Measurements from ENCODE around the gene LRRC18. TPM values are rescaled to one million over a fixed set of nuclear protein-coding genes. Genes with fewer than 3 reads are reported as not detected.
A peak's percentile ranks its signal among the peaks of the same experiment; 100 is the strongest.

LRRC18 gene
- total RNA-seq, 1 donor from 2014 or later = not detected

DNA sequence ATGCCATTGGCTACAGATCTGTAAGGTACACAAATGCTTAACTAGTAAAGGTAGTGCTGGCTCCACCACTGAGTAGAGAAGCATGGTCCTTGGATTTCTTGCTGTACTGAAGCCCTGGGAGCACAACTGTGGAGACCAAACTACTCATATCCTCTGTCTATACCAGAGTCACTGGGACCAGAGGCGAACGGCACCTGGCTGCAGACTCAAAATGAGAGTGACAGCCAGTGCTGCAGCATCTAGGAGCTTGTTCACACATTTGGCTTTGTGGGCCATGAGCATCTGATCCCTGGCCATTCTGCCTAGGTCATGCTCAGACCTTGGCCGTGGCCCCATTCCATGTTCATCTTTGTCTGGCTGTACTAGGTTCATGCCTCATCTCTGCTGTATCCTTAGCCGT lies 31.9 kb downstream of the LRRC18 start:
- no peak for DNase-seq (ENCODE audit: low spot score)

DNA sequence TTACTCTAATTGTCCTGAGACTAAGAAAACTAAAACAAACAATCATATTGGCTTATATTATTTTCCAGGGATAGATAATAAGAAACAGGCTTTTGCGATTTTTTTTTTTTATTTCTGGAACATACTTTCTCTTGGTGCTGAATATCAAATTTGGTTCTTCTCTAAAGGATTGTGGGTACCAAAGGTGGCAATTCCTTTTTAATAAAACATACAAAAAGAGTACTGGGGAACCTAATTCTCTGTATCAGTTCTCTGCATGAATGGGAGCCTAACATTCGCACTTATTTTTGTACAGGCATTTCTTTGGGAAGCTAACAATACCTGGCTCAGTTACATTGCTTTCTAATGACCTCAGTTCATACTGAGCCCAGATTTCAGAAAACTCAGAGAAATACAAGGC lies 32.8 kb downstream of the LRRC18 start:
- DNase-seq (ENCODE audit: low spot score) = no peak

DNA sequence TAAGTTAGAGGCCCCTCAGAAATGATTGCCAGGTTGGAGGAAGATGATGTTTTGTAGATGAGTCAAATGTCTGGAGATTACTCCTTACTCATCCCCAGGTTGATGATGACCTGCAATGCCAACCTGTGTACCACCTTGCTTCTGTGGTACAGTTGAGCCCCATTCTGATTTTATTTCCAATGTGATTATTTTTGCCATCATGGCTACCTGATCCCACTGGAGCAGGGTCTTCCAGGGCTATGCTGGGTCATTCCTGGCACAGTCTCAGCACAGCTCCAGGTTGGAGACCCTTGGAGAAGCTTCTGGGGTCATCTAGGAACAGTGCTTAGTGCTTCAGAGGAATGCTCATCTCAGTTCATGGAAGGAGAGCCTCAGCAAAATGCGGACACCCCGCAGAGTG lies 34.3 kb downstream of the LRRC18 start:
- DNase-seq (ENCODE audit: low spot score) = no peak

DNA sequence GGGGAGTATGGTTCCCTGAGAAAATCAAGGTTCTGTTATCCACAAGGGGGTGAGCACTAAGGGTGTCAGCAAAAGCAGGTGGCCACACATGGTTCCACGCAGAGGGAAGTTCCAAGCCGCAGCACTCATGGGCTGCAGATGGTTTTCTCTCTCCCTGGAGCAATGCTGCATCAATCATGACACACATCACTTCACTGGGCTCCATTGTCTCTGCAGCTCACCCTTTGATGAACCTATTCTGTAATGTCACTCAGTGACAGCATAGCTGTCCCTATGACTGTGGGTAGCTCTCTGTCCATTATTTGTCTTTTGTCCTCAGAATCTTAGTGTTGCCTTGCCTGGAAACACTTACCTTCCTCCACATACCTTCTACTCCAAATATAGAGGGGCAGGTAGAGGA lies 34.8 kb downstream of the LRRC18 start:
- no peak for DNase-seq (ENCODE audit: low spot score)

DNA sequence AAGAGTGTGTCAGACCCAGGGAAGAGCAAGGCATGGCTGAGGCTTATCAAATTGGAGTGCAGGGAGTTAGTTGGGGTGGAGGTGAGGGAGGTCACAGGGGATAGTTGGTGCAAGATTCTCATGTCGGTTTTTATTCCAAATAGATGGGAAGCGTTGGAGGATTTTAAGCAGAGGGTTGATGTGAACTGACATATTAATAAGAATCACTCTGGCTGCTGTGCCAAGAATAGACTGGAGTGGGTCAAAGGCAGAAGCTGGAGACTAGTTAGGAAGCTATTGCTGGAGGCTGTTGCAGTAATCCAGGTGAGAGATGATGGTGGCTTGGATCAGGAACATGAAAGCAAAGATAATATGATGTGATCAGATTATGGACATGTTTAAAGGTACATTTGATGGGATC lies 36.5 kb downstream of the LRRC18 start:
- DNase-seq (ENCODE audit: low spot score) = no peak

DNA sequence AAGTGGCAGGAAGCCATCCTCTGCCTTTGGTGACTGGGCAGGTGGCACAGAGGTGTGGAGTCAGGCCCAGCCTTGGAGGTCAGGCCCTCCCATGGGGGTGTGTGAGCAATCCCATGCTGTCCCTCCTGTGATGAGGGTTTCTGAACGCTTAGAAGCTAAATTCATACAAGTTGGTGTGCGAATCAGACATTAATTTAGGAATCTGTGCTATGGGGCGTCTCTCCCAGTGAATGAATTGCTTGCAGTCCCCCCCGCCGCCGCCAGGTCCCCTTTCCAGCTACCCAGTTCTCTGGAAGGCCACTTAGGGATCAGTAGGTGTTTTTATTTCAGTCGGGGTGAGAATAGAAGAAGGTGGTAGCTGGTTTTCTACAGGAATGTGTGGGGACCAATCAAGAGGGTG lies 37.5 kb downstream of the LRRC18 start:
- DNase-seq (ENCODE audit: low spot score) = peak; percentile 13

DNA sequence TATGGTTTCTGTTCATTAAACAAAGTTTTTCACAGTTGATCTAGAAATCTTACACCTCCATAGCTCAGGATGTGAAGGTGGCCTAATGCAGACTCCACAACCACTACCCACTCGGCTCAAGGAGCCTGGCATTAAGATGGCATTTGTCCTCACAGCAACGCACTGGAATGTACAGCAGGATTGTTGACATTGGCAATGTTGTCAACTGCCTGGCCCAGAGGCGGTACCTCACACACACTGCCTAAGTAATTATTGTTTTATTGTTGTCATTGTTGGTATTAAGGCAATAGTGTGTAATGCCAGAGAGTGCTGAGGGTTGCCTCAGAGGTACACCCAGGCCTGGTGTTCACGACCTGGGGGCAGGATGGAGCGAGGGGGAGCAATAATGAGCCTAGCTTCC lies 38.3 kb downstream of the LRRC18 start:
- peak; percentile 6 for DNase-seq (ENCODE audit: low spot score)

DNA sequence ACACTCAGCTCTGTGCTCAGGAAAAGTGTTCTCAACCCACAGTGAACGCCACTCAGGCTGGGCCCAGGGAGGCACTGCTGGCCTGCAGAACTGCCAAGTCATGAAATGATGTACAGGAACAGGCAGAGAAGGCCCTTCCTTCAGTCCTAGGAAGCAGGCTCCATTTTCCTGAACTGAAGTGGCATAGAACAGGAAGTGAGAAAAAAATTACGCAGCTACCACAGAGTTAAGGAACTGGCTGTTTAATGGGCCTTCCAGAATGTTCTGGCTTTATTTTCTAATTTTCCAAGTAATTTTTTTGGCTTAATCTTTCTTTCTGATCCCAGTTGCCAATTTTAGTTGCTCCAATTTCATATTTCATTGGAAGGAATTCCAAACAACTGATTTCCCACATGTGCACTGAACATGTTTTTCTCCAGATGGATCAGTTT lies 39.3 kb downstream of the LRRC18 start:
- DNase-seq (ENCODE audit: low spot score) = no peak

DNA sequence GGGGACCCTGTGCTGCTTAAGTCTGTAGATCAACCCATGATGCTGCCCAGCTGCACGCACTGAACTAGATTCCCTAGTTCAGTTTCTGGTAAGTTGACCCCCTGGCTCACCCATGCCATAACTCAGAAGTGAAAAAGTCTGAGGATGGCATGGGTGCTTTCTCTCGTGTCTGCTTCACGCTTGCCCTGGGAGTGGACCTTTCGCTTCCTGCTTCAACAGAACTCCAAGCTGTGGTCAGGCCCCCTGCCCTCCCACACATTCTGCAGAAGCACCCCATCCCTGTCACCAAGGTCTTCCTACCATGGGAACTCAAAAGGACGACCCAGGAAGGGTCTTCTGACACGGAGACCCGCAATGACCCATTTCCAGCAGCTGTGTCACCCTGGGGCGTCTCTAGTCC lies 39.9 kb downstream of the LRRC18 start:
- DNase-seq (ENCODE audit: low spot score) = no peak

DNA sequence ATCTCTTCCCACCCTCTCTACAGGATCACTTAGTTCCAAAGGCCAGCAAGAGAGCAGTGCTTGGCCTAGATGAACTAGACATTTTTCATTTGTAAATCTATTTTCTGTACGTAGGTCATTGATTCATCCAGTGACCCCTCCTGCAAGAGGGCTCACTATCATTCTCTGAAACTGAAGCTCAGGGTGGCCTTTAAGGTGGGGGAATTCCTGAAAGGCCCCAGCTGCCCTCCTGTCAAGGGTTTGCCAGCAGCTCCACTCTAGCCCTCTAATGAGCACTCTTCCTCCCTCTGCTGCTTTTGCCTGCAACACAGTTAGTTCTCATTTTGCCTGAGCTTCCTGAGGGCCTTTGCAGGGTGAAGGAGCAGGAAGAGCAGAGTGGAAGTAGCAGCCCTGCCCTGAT lies 41.2 kb downstream of the LRRC18 start:
- DNase-seq (ENCODE audit: low spot score) = no peak

DNA sequence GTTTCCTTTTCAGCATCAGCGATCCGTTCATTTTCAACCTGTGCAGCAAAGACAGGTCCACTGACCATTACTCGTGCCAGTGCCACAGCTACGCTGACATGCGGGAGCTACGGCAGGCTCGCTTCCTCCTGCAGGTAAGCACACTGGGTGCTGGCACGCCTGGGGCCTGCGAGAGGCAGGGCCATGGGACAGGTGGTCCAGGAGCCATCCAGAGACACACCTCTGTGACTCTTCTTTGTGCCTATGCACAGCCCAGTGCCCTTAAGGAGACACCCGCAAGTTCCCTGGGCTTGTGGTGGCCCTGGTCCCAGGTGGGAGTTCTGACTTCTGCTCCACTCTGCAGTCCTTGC lies 42.2 kb downstream of the LRRC18 start:
- no peak for DNase-seq (ENCODE audit: low spot score)

DNA sequence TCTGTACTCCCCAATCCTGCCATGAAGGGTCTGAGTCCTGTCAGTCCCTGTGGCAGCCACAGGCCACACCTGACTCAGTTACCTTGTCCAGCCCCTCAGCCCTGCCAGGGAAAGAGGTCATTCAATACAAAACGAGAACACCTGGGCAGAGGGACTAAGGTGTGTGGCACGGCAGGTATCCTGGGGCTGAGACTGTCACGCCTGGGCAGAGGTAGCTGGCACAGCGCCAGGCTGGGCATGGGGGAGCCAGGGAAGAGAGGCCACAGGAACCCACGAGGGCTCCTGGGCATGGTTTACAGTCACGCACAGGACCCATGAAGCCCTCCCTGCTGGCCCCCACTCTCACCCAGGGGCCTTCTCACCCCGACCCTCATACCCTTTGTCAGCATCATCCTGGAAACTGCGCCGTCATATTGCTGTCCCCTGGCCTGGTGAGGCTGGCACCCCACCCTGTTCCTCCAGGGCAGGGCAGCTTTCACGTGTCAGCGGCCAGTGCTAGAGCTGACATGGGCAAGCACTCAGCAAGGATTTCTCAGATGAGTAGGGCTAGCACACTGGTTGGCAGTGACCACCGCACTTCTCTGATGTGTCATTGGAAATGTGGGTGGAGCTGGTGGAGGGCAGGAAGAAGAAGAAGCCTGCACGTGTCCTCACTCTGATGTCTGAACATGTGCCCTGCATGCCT lies 42.7 kb downstream of the LRRC18 start:
- DNase-seq (ENCODE audit: low spot score) = peak; percentile 37

DNA sequence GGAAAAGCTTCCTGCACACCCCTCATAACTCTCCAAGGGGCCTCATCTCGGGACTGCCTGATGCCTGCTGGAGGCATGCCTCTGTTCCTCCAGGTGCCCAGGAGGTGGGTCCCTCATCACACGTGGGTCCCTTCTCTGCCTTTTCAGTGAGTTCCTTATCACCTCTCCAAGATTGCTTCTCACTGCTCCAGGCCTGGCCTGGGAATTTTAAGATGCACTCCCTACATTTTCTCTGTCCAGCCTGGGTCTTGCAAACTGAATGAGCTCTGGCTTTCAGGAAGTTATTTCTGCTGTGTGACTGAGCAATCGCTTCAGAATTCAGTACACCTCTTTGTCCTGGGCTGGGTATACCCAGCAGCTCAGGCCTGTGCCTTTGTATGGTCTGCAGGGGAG lies 43.8 kb downstream of the LRRC18 start:
- no peak for DNase-seq (ENCODE audit: low spot score)

DNA sequence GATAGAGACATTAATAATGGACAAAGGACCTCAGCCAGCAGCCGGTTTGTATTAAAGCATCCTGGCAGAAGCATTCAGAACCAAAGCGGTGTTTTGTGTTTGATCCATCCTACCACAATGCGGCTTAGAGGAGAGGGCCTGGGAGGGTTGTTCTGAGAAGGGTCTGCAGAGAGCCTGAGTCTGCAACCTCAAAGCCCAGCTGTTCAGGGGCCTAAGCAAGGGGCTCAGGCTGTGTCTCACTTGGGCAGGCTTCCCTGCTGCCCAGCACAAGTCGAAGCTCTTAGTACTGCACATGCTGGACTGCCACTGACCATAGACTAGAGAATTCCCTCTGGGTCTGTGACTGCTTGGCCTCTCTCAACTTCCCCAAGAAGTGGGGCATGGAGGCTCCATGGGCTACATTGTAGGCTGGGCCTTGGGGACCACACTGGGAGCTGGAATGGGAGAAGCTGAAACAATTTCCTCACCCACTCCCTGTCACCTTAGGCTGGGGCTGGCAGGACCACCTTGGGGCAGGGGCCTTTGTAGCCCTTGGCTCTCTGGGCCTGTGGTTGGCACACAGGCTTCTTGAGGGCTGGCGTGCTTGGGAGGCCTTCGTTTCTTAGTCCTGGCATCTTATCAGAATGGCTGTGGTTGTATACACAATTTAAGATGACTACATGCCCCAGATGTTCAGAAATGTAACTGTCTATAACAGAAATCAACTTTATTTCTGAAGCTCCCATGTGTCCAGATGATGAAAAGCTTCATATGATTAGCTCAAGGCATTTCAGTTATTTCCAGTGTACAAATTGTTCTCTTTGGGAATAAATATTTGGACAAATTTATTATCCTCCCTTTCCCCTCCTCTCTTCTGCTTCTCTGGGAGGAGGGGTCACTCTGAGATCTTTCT lies 44.5 kb downstream of the LRRC18 start:
- DNase-seq (ENCODE audit: low spot score) = no peak

DNA sequence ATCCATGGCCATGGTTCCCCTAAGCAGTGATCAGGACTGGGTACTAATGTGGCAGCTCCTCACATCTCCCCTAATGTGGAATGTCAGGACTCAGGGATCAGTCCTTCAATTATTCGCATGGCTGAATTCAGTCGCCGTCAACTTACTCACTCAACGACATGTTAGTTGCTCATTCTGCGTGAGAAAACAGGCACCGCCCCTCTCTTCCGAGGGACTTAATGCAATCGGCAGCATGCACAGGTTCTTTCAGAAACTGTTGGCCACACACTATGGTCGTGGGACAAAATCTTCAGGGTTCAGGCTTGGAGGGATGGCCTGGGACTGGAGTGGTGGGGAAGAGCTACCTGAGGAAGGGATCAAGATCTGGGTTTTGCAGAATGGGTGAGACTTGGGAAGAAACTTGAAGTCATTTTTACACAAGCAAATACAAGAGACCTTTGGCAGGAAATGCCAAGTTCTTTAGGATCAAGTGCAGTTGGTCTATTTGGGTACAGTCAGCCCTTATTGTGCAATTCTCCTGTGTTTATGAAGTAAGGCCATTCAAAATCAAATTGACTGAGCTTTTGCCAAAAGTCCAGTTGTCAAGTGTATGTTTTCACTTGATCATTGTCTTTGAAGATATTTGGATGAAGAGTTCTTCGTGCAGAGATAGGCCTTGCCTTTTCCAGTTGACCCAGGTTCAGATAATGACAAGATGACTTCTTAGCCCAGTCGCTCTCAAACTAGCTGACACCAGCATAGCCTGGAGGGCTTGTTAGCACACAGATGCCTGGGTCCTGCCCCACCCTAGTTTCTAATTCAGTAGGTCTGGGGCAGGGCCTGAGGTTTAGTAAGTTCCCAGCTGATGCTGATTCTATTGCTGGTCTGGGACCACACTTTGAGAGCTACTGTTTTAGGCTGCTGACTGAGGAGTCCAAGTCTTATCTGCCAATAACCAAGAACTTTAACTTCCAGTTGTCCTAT lies 48.5 kb downstream of the LRRC18 start:
- DNase-seq (ENCODE audit: low spot score) = no peak

DNA sequence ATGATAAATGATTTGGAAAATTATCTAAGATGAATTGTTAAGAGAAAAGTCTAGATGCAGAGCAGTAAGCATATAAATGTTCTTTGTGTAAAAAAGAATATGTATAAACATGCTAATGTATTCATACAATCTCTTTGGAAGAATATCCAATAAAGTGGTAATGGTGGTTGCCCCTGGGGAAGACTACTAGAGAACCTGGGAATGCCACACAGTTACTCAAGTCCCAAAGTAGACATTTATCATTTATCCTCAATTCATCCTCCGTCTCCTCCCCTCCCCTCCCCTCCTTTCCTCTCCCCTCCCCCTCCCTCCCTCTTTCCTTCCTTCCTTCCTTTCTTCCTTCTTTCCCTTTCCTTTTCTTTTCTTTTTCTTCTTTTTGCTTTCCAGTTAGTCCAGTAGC lies 51.7 kb downstream of the LRRC18 start:
- DNase-seq (ENCODE audit: low spot score) = no peak

DNA sequence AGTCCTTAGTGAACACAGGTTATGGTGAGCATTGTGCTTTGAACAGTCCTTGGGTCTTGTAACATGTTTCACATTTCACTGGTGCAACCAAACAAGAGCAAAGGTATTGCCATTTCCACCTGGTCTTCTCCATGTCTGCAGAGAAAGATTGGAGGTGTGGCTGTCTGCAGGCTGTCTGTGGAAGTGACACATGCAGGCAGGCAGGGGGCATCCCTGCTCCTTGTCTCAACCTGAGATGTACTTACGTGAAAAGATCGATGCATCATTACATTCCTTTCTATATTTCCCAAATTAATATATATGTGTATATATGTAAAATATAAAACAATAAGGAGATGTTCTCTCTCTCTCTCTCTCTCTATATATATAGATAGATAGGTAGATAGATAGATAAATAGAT lies 54.3 kb downstream of the LRRC18 start:
- DNase-seq (ENCODE audit: low spot score) = no peak

DNA sequence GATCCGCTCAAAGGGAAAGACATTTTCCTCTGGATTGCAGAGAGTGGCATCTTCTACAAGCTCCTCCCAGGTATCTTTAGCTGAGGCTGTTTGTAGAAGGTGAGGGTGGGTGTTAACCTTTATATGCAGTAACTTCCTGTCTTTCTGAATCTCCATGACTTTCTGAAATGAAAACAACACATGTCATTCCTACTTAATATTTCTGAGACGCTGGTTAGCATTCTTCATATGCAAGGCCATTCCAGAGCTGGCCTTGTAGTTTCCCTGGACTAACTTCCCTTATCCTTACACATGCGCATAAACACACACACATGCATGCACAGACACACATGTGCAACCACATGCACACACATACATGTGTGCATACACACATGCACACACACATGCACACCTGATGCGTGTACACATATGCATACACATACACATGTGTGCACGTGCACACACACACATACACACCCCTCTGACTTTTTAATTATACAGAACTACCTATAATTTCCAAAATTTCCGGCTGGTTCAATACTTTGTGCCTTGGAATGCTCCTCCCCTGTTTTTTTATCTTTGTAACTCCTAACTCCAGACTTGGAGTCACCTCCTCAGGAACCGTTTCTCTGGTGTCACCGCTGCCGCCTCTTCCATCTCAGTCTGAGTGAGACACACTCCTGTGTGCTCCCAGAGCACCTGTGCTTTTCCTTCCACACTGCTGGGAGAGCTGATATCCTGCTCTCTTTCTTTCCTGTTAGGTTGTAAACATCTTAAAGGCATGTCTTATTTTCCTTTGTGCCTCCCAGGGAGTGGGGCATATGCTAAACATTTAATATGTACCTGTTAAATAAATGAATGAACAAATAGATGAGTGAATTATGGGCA lies 55.2 kb downstream of the LRRC18 start:
- no peak for DNase-seq (ENCODE audit: low spot score)

DNA sequence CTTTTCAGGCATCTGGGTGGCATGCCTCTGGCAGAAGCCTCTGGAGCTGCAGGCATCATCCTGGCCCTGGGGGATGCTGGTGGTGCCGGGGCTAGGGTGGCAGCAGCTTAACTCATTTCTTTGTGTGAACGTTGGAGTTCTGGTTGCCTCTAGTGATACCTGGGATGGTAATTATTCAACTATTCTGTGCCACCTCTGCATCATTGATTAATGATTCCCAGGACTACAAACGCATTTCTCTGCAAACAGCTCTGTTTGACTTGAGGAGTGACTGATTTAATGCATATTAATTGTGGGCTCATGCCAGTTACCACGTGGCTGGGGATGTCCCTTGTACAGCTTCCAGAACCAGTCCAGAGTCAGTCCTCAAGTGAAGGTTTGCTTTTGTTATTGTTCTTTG lies 55.9 kb downstream of the LRRC18 start:
- no peak for DNase-seq (ENCODE audit: low spot score)

DNA sequence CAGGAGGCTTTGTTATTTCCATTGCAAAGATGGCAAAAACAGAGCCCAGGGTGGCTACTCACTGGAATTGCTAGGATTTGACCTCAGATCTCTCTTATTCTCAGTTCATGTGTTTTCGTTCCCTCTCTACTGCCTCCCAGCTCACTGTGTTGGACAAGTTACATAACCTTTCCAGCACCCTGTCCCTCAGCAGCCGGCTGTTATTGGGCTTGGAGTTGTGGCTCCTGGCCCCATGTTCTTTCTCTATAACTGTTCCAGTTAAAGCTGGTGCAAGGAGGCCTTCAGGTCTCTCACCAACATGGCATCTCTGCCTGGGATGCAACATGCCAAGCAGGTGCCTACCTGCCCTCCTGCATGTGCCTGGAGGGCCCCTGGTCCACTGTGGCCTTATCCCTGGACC lies 56.8 kb downstream of the LRRC18 start:
- no peak for DNase-seq (ENCODE audit: low spot score)

DNA sequence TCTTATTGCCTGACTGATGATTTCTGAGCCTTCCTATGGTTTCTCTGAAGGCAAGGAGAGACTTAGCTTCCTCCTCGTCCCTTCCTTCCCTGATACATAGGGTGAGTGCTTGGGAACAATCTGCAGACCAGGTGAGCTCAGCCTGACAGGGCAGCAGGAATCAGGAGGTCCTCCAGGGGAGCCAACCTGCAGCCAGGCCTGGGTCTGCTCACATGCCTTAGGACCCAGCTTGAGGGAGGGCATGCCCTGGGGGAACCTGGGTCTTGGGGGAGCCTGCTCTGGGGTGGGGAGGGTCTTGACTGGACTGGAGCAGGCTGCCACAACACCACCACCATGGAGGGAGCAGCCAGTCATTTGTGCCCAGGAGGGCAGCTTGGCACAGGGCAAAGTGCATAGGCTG lies 57.7 kb downstream of the LRRC18 start:
- DNase-seq (ENCODE audit: low spot score) = no peak

Measured in ureter (tissue), 1 donor.